K562 (cell line): Measurements from ENCODE around the gene GALNS. TPM values are rescaled to one million over a fixed set of nuclear protein-coding genes. Genes with fewer than 3 reads are reported as not detected.

ENCODE experiments used
- ARHGAP35 ChIP-seq: fragments of 450-650 bp; IDR thresholded peaks from 2 replicates; pipeline ENCODE4 v1.6.1; 2018; ENCODE audit not compliant: partially characterized antibody
- BACH1 ChIP-seq: fragments of 200-800 bp; sonication (Bioruptor generic); IDR thresholded peaks from 2 replicates; pipeline ENCODE4 v1.6.1; 2016; ENCODE audit warnings: missing genetic modification characterization, missing compliant biosample characterization
- CBX8 ChIP-seq: fragments of 200-600 bp; sonication (generic); IDR thresholded peaks from 2 replicates; pipeline ENCODE4 v1.6.1; 2012; ENCODE audit warnings: borderline replicate concordance, mixed run types, low read depth, mild to moderate bottlenecking, moderate library complexity, mixed read lengths, low read length, control low read depth, inconsistent platforms; ENCODE audit not compliant: poor library complexity, severe bottlenecking; ENCODE audit errors: extremely low read depth
- CHD1 ChIP-seq: fragments of 200-600 bp; sonication (generic); IDR thresholded peaks from one replicate; pipeline ENCODE4 v1.6.1; 2012; ENCODE audit warnings: mild to moderate bottlenecking, moderate library complexity, low read length, inconsistent platforms
- CREB5 ChIP-seq: fragments of 250-450 bp; sonication (Bioruptor Pico); IDR thresholded peaks from 2 replicates; pipeline ENCODE4 v1.5.0; 2020; ENCODE audit warnings: mild to moderate bottlenecking
- E2F3 ChIP-seq: fragments of 250-450 bp; sonication (Bioruptor Pico); IDR thresholded peaks from 2 replicates; pipeline ENCODE4 v1.4.0; 2020; ENCODE audit warnings: mild to moderate bottlenecking
- EGR1 ChIP-seq: fragments of 450-650 bp; conservative IDR thresholded peaks from 2 replicates; pipeline ENCODE4 v1.6.1; 2017; ENCODE audit warnings: mild to moderate bottlenecking
- GABPB1 ChIP-seq: sonication (generic); formaldehyde crosslinking; IDR thresholded peaks from 2 replicates; pipeline ENCODE4 v1.8.0; 2022; ENCODE audit warnings: mild to moderate bottlenecking, missing genetic modification reagents
- GTF3C2 ChIP-seq: IDR thresholded peaks from 3 replicates; pipeline ENCODE4 v1.6.1; 2011; ENCODE audit warnings: borderline replicate concordance, mild to moderate bottlenecking, moderate library complexity; ENCODE audit not compliant: insufficient read length; ENCODE audit errors: extremely low read depth
- HCFC1 ChIP-seq: IDR thresholded peaks from 2 replicates; pipeline ENCODE4 v1.6.1; 2012; ENCODE audit warnings: low read depth, low read length, improper control_type of control experiment
- HEY1 ChIP-seq: fragments of 250-450 bp; sonication (Bioruptor Pico); IDR thresholded peaks from 2 replicates; pipeline ENCODE4 v1.5.0; 2020; ENCODE audit warnings: mild to moderate bottlenecking, moderate library complexity, borderline replicate concordance
- KAT7 ChIP-seq: sonication (generic); formaldehyde crosslinking; IDR thresholded peaks from 2 replicates; pipeline ENCODE4 v1.8.0; 2022; ENCODE audit warnings: missing genetic modification reagents, mild to moderate bottlenecking, borderline replicate concordance
- NCOA4 ChIP-seq: fragments of 450-650 bp; IDR thresholded peaks from 2 replicates; pipeline ENCODE4 v1.6.1; 2018; ENCODE audit warnings: mild to moderate bottlenecking; ENCODE audit not compliant: partially characterized antibody
- NR3C1 ChIP-seq: sonication (generic); formaldehyde crosslinking; IDR thresholded peaks from 2 replicates; pipeline ENCODE4 v1.8.1; 2022; ENCODE audit warnings: missing genetic modification reagents
- PHB2 ChIP-seq: fragments of 450-650 bp; IDR thresholded peaks from 2 replicates; pipeline ENCODE4 v1.6.1; 2017; ENCODE audit warnings: low read depth
- PHTF2 ChIP-seq: fragments of 250-450 bp; sonication (Bioruptor Pico); IDR thresholded peaks from 2 replicates; pipeline ENCODE4 v1.5.0; 2021; ENCODE audit warnings: mild to moderate bottlenecking
- PTTG1 ChIP-seq: fragments of 450-650 bp; IDR thresholded peaks from 2 replicates; pipeline ENCODE4 v1.6.1; 2016; ENCODE audit warnings: low read depth, mild to moderate bottlenecking, missing genetic modification characterization, missing compliant biosample characterization
- RBFOX2 ChIP-seq: fragments of 200-400 bp; formaldehyde crosslinking; IDR thresholded peaks from 2 replicates; pipeline ENCODE4 v1.6.1; 2017; ENCODE audit warnings: low read depth, mild to moderate bottlenecking, low read length, moderate library complexity
- RBM17 ChIP-seq: fragments of 200-400 bp; formaldehyde crosslinking; IDR thresholded peaks from 2 replicates; pipeline ENCODE4 v1.6.1; 2017; ENCODE audit warnings: low read depth, mild to moderate bottlenecking, low read length, borderline replicate concordance
- RNF2 ChIP-seq: sonication (generic); IDR thresholded peaks from 2 replicates; pipeline ENCODE4 v1.6.1; 2016
- SMARCA5 ChIP-seq: fragments of 450-650 bp; IDR thresholded peaks from 2 replicates; pipeline ENCODE4 v1.6.1; 2016
- SMARCB1 ChIP-seq: IDR thresholded peaks from 2 replicates; pipeline ENCODE4 v1.6.1; 2011; ENCODE audit warnings: improper control_type of control experiment, low read depth; ENCODE audit not compliant: insufficient read length
- SRSF1 ChIP-seq: fragments of 200-400 bp; formaldehyde crosslinking; IDR thresholded peaks from 2 replicates; pipeline ENCODE4 v1.6.1; 2017; ENCODE audit warnings: mild to moderate bottlenecking, low read depth, low read length, moderate library complexity
- ZC3H4 ChIP-seq: sonication (generic); formaldehyde crosslinking; IDR thresholded peaks from 2 replicates; pipeline ENCODE4 v1.9.0; 2021; ENCODE audit warnings: missing genetic modification reagents, borderline replicate concordance
- ZNF408 ChIP-seq: fragments of 250-450 bp; sonication (Bioruptor Pico); IDR thresholded peaks from 2 replicates; pipeline ENCODE4 v1.4.0; 2020; ENCODE audit warnings: low read depth, mild to moderate bottlenecking, moderate library complexity
- ZNF431 ChIP-seq: sonication (generic); formaldehyde crosslinking; IDR thresholded peaks from 2 replicates; pipeline ENCODE4 v1.8.0; 2022; ENCODE audit warnings: mild to moderate bottlenecking, missing genetic modification reagents
- polyA plus RNA-seq, 8 experiments: library from polyadenylated mRNA; depleted of rRNA in 4 of 8; stranded (reverse) in 5 of 8; unstranded in 3 of 8; fragments of >200 nt; fragmentation: Nextera tagmentation in 2 of 8; fragmentation: Illumina TruSeq in 1 of 8; extraction: Ambion mirVana in 2 of 8; extraction: Trizol in 1 of 8; gene quantifications; 2 replicates each; pipeline versions ENCODE4 v1.2.1 to v1.2.3, GENCODE V29; 2011 to 2014; ENCODE audit warnings: inconsistent platforms in 1 of 8, missing spikeins in 1 of 8
- total RNA-seq, 7 experiments: library from RNA; depleted of rRNA in 6 of 7; stranded (reverse); fragments of >200 nt in 6 of 7; fragmentation: Illumina TruSeq in 2 of 7; extraction: Trizol in 2 of 7; gene quantifications; 2 replicates each; pipeline versions ENCODE4 v1.2.1 to v1.2.3, GENCODE V29; 2011 to 2021; ENCODE audit warnings: low replicate concordance in 1 of 7

The GALNS gene
- total and polyA plus RNA-seq, 9 of the 15 experiments (the other 6 are each of a cell fraction or from before 2014, with no cell fraction given) = 0.38 to 13.2 (median 4.3) TPM

GRCh38 chr16:88799569-88800276, 57.0 kb downstream of the GALNS start (continued):
- TF ChIP-seq SRSF1 (no peak), SMARCA5 (no peak), ZC3H4 (CRISPR knock-in tag) (no peak), SMARCB1 (no peak), ARHGAP35 (no peak), CBX8 (no peak), PHB2 (0 out of 2 replicates have a peak, but pooled peaks have one; percentile 34), RNF2 (peak; percentile 91), PHTF2 (CRISPR knock-in tag) (no peak), RBM17 (no peak), GABPB1 (CRISPR knock-in tag) (peak; percentile 72), EGR1 (peak; percentile 68), ZNF431 (CRISPR knock-in tag) (peak; percentile 49; the same call in 1 of the 2 replicates), CHD1 (no peak), HCFC1 (no peak), NCOA4 (no peak), RBFOX2 (peak; percentile 56), KAT7 (no peak), ZNF408 (CRISPR knock-in tag) (no peak), HEY1 (CRISPR knock-in tag) (no peak), E2F3 (CRISPR knock-in tag) (peak; percentile 49; the same call in 1 of the 2 replicates), PTTG1 (tag) (no peak), GTF3C2 (no peak), NR3C1 (no peak), BACH1 (tag) (peak; percentile 70; the same call in 1 of the 2 replicates), CREB5 (no peak)
